Mucosa of descending colon (tissue), 3 donors: ENCODE results near the gene DLGAP5. TPM values are rescaled to one million over a fixed set of nuclear protein-coding genes. Genes with fewer than 3 reads are reported as not detected.
A peak's percentile ranks its signal among the peaks of the same experiment; 100 is the strongest.

Experiments
- ATAC-seq: fragments of 200-7000 bp; cut with Tn5 transposase; one replicate; pipeline ENCODE4 v1.9.1; 2020; ENCODE audit warnings: mild to moderate bottlenecking, moderate library complexity
- DNase-seq, 3 donors: peaks; one replicate each; pipeline ENCODE4 v3.0.0-alpha.2; 2020
- H3K36me3 ChIP-seq: fragments of 200-600 bp; one replicate; pipeline ENCODE4 v1.8.0; 2021; ENCODE audit warnings: low read depth, mild to moderate bottlenecking
- H3K4me1 ChIP-seq: fragments of 200-600 bp; one replicate; pipeline ENCODE4 v1.8.0; 2021; ENCODE audit warnings: low read depth, mild to moderate bottlenecking
- H3K4me3 ChIP-seq: fragments of 200-600 bp; one replicate; pipeline ENCODE4 v1.8.0; 2021; ENCODE audit warnings: mild to moderate bottlenecking
- H3K9me3 ChIP-seq: fragments of 200-600 bp; one replicate; pipeline ENCODE4 v1.8.0; 2021; ENCODE audit warnings: mild to moderate bottlenecking
- CTCF ChIP-seq: fragments of 200-600 bp; IDR thresholded peaks from one replicate; pipeline ENCODE4 v1.8.0; 2022; ENCODE audit warnings: antibody characterized with exemption, mild to moderate bottlenecking
- intact Hi-C, 2 donors: fragments of 100-400 bp; cut with DNase I in 1 of 2; cut with micrococcal nuclease in 1 of 2; formaldehyde crosslinking; loops; one replicate each; pipeline versions ENCODE4 v1.11.0 to v1.11.1; 2022; cut with DNase I, micrococcal nuclease
- total RNA-seq, 3 donors: library from RNA; stranded (reverse); fragmentation: NEBNext Ultra II Directional in 2 of 3; extraction: Animal tissue kit (Norgen Biotek cat#: 25700) in 2 of 3; gene quantifications; one replicate each; pipeline versions ENCODE4 v1.2.1 to v1.2.4, GENCODE V29; 2021 to 2023
- donor health status: DM: no; HTN: no; CAD: no; lungs with moderate emphysema.
- donor health status: DM: no; HTN: no; CAD: no.
- donor health status: DM: no; HTN: yes; CAD: no.

The DLGAP5 gene
- total RNA-seq, 3 donors from 2014 or later = 2.0 to 13.7 (median 3.3) TPM

- peak overlapping the region; percentile 7 for H3K4me3 ChIP-seq
- no peaks in the 10 kb centered on the region for H3K9me3 ChIP-seq
- no peaks in the 10 kb centered on the region for H3K36me3 ChIP-seq
- peak; percentile 89 for ATAC-seq
- intact Hi-C loops = no loop called here
- TF ChIP-seq CTCF = no peak
- peaks cover 54% of the 10 kb centered on the region for H3K4me1 ChIP-seq
- peak; percentile 91 to 95 (median 92) for DNase-seq
Measured at GRCh38 chr14:55103005-55103640, 88.3 kb downstream of the DLGAP5 start.

DNA sequence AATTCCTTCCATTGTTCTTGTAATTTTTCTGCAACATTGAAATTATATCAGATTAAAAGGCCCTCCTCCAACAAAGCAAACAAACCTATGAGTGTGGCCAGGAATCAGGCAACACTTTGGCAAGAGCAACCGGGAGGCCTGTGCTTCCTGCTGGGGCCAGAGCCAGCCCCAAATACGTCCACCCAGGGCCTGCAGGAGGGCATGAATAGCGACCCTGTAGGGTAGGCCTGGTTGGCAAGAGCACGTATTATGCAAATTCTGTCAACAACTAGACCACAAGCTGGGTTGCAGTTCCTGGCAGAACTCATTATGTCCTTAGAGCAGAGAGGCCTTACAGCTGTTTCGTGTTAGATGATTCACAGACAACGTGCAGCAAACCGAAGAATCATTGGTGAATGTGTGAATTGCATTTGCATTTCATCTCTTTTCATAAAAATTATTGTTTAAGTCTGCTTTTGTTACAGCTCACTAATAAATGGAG is 89.2 kb downstream of the DLGAP5 start:
- ATAC-seq = peak; percentile 65
- no peak for TF ChIP-seq CTCF
- H3K9me3 ChIP-seq = no peaks in the 10 kb centered on the region
- H3K4me1 ChIP-seq = peaks cover 52% of the 10 kb centered on the region
- no peak overlapping the region for H3K4me3 ChIP-seq
- peak; percentile 71 to 85 (median 71) for DNase-seq
- no peaks in the 10 kb centered on the region for H3K36me3 ChIP-seq
- intact Hi-C loops = no loop called here

GRCh38 chr14:55101698-55102097 is 89.7 kb downstream of the DLGAP5 start:
- TF ChIP-seq CTCF = no peak
- intact Hi-C loops = no loop called here
- ATAC-seq (no peak), DNase-seq (no peak)
- H3K9me3 ChIP-seq = no peaks in the 10 kb centered on the region
- H3K36me3 ChIP-seq = no peaks in the 10 kb centered on the region
- H3K4me1 ChIP-seq = peaks cover 52% of the 10 kb centered on the region
- no peak overlapping the region for H3K4me3 ChIP-seq

DNA sequence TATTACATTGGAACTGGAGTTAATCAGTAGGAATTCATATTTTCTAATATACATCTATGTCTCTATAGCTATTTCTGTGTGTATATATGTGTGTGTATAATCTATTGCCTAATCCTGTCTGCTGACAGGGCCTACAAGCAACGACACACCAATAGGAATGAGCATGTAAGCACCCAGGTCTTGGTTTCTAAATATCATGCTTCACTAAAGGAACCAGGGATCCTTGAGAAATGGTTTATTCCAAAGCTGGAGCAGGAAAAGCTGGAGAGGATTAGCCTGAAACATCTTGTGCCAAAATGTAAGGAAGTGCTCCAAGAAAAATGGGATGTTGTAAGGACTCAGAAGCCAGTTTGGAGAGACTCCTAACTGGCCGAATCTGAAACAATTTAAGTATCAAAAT is 91.6 kb downstream of the DLGAP5 start:
- intact Hi-C loops = loop anchor here in 1 of 2 donors (10.0 kb wide), 1 partner anchor 55 kb away; no protein-coding TSS in a partner anchor
- Histone ChIP-seq H3K4me3 (no peak overlapping the region), H3K4me1 (peaks cover 48% of the 10 kb centered on the region), H3K36me3 (no peaks in the 10 kb centered on the region), H3K9me3 (no peaks in the 10 kb centered on the region)
- DNase-seq (no peak), ATAC-seq (no peak)
- no peak for TF ChIP-seq CTCF

- ATAC-seq (no peak), DNase-seq (no peak)
- TF ChIP-seq CTCF = no peak
- Histone ChIP-seq H3K36me3 (no peaks in the 10 kb centered on the region), H3K9me3 (no peaks in the 10 kb centered on the region), H3K4me1 (peaks cover 37% of the 10 kb centered on the region), H3K4me3 (no peak overlapping the region)
- intact Hi-C loops = loop anchor here in 1 of 2 donors (10.0 kb wide), 1 partner anchor 56 kb away; no protein-coding TSS in a partner anchor
Measured at GRCh38 chr14:55098561-55098898, 92.9 kb downstream of the DLGAP5 start.

Other genes starting within 250 kb of the DLGAP5 start
- gene WDHD1, start 164.5 kb downstream of the DLGAP5 start, total RNA-seq = 1 to 10 TPM; 2.6 to 6.5 (median 3.4) TPM
- 10 to 100 TPM; 16.6 to 41.6 (median 23.5) TPM for gene SOCS4, start 164.3 kb downstream of the DLGAP5 start, total RNA-seq
- 10 to 100 TPM; 67.7 to 72.7 (median 69.7) TPM for gene MAPK1IP1L, start 139.9 kb downstream of the DLGAP5 start, total RNA-seq
- 1,000 to 10,000 TPM in 2 of 3 donors, 100 to 1,000 TPM in 1; 488 to 1,705 (median 1,380) TPM for gene LGALS3, start 62.3 kb downstream of the DLGAP5 start, total RNA-seq
- gene FBXO34, start 79.8 kb upstream of the DLGAP5 start, total RNA-seq = 10 to 100 TPM; 42.2 to 76.9 (median 59.1) TPM
- gene ATG14, start 220.2 kb upstream of the DLGAP5 start, total RNA-seq = 10 to 100 TPM in 2 of 3 donors, 1 to 10 TPM in 1; 8.3 to 15.1 (median 10.8) TPM
- not detected for gene TBPL2, start 249.0 kb upstream of the DLGAP5 start, total RNA-seq